BJ (cell line): Measurements from ENCODE around the gene PLEKHA7. TPM values are rescaled to one million over a fixed set of nuclear protein-coding genes. Genes with fewer than 3 reads are reported as not detected.

ENCODE experiments used
- CTCF ChIA-PET: fragments of 350-600 bp; formaldehyde crosslinking; extraction: SDS; loops from one replicate; lab custom pipeline; 2021; ENCODE audit warnings: antibody characterized with exemption, inconsistent platforms; lab: Yijun Ruan, JAX
- POLR2A ChIA-PET: fragments of 300-600 bp; sonication (Branson Sonifier 250); formaldehyde crosslinking; extraction: SDS; loops from one replicate; lab custom pipeline; 2021; ENCODE audit warnings: antibody characterized with exemption; lab: Charles Lee
- DNase-seq: peaks from one replicate; pipeline ENCODE4 v3.0.0-alpha.2; 2011; ENCODE audit warnings: low read depth
- H3K27me3 ChIP-seq: 2 replicates; pipeline ENCODE4 v1.6.0; 2011; ENCODE audit warnings: low read length; ENCODE audit not compliant: control insufficient read depth, insufficient read depth
- H3K36me3 ChIP-seq: 2 replicates; pipeline ENCODE4 v1.5.1; 2011; ENCODE audit warnings: low read length; ENCODE audit not compliant: control insufficient read depth, insufficient read depth
- H3K4me3 ChIP-seq: 2 replicates; pipeline ENCODE4 v1.5.1; 2011; ENCODE audit warnings: low read depth, mild to moderate bottlenecking, control low read depth, low read length
- polyA plus RNA-seq: library from polyadenylated mRNA; depleted of rRNA; stranded (reverse); fragments of >200 nt; gene quantifications from 2 replicates; pipeline ENCODE4 v1.2.3, GENCODE V29; 2011
- TF ChIP-seq, protein P1 (sequence below): IDR thresholded peaks from 2 replicates; pipeline ENCODE4 v1.5.1; 2011; ENCODE audit warnings: low read depth, mild to moderate bottlenecking, control low read depth, inconsistent platforms, low read length, moderate library complexity; ENCODE audit not compliant: insufficient read depth

The PLEKHA7 gene
- polyA plus RNA-seq, 1 experiment = 0.04 TPM

DNA sequence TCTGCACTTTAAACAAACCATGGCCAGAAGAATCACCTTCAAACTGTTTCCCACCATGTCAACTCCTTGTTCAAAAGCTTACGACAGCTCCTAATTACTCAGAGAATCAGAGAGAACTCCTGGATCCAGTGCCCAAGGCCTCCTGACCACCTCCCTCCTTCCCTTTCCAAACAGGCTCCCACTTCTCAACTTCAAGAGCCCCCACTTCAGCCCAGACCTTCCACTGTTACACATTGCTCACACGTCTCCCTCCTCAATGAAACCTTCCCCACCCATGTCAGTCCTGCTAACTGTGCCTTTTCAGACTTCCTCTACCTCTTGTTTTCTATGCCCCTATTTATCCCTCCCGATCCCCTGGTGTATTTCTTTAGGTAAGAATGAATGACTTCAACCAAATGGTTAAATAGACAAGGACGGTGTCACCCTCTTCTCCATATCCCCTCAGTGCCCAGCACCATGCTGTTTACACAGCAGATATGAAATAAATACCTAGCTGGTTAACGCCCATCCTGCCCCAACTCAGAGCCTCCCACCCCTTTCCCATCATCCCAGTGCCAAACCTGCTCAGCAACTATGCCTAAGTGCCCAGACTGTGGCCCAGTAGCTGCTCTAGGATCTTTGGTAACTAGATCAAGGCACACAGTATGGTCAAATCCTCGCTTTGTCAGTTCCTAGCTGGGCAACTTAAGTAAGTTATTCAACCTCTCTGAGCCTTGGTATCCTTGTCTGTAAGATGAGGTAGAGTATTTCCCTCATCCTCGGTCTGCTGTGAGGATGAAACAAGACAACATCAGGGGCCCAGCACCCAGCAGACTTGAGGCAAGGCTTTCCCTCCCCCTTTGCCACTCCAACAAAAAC is 36.8 kb downstream of the PLEKHA7 start:
- peaks cover 1% of the 10 kb centered on the region; the same call in 1 of the 2 replicates for H3K27me3 ChIP-seq
- ChIA-PET POLR2A (no interaction called here), CTCF (interaction anchor here (2.4 kb wide), 1 partner anchor 13 kb away, joined by 9 read pairs; no protein-coding TSS in a partner anchor)

GRCh38 chr11:16976379-16976778 is 37.8 kb downstream of the PLEKHA7 start:
- ChIA-PET CTCF (interaction anchor here (2.4 kb wide), 1 partner anchor 14 kb away, joined by 9 read pairs; no protein-coding TSS in a partner anchor), POLR2A (no interaction called here)
- Histone ChIP-seq H3K27me3 (peaks cover 1% of the 10 kb centered on the region; the same call in 1 of the 2 replicates), H3K36me3 (no peaks in the 10 kb centered on the region), H3K4me3 (no peak overlapping the region)
- no peak for DNase-seq
- TF ChIP-seq, protein P1, sequence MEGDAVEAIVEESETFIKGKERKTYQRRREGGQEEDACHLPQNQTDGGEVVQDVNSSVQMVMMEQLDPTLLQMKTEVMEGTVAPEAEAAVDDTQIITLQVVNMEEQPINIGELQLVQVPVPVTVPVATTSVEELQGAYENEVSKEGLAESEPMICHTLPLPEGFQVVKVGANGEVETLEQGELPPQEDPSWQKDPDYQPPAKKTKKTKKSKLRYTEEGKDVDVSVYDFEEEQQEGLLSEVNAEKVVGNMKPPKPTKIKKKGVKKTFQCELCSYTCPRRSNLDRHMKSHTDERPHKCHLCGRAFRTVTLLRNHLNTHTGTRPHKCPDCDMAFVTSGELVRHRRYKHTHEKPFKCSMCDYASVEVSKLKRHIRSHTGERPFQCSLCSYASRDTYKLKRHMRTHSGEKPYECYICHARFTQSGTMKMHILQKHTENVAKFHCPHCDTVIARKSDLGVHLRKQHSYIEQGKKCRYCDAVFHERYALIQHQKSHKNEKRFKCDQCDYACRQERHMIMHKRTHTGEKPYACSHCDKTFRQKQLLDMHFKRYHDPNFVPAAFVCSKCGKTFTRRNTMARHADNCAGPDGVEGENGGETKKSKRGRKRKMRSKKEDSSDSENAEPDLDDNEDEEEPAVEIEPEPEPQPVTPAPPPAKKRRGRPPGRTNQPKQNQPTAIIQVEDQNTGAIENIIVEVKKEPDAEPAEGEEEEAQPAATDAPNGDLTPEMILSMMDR = no peak

More for the DNA sequence above, 36.8 kb downstream of the PLEKHA7 start:
- H3K36me3 ChIP-seq = no peaks in the 10 kb centered on the region
- TF ChIP-seq, protein P1 = no peak
- no peak overlapping the region for H3K4me3 ChIP-seq
- DNase-seq = no peak

- TF ChIP-seq, protein P1 = no peak
- Histone ChIP-seq H3K4me3 (no peak overlapping the region), H3K36me3 (no peaks in the 10 kb centered on the region), H3K27me3 (peaks cover 1% of the 10 kb centered on the region; the same call in 1 of the 2 replicates)
- no peak for DNase-seq
- CTCF ChIA-PET = interaction anchor here (2.4 kb wide), 1 partner anchor 14 kb away, joined by 9 read pairs; no protein-coding TSS in a partner anchor
- POLR2A ChIA-PET = no interaction called here
Measured at GRCh38 chr11:16975906-16976305, 38.3 kb downstream of the PLEKHA7 start.

DNA sequence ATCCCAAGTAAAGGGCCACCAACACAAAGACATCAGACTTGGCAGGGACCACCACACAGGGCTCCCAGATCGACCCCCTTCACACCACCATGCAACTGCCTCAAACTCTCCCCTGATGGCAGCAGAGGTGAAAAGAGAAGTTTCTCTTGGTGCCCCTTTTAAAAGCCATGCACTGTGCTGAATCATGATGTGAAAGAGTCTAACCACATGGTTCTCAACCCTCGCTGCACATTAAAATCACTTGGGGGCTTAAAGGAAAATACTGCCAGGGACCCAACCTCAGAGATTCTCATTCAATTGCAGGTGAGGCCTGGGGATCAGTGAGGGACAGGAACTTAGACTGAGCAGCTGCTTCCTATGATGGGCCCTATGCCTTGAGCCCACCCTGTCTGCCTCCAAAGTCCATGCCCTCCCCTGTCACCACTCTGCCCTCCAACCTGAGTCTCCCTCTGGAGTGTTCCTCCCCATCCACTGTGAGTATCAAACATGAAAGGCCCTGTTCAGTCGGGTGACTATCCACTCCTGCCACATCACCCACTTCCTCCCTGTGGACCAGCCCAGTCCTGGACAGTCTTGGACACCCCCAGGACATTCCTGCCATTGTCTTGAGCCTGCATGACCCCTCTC is 40.8 kb downstream of the PLEKHA7 start:
- TF ChIP-seq, protein P1 = no peak
- Histone ChIP-seq H3K4me3 (no peak overlapping the region), H3K27me3 (peaks cover 1% of the 10 kb centered on the region; the same call in 1 of the 2 replicates), H3K36me3 (no peaks in the 10 kb centered on the region)
- POLR2A ChIA-PET = no interaction called here
- DNase-seq = no peak
- CTCF ChIA-PET = no interaction called here
